Tibial nerve (tissue), 4 donors: ENCODE results near the gene EID3.

Experiments
- EP300 ChIP-seq, 2 donors: sonication (generic); formaldehyde crosslinking; IDR thresholded peaks; one replicate each; pipeline ENCODE4 v1.6.1; 2017; ENCODE audit warnings: antibody characterized with exemption in 2 of 2, mild to moderate bottlenecking in 1 of 2
- POLR2A ChIP-seq, 2 donors: fragments of 450-650 bp; IDR thresholded peaks; one replicate each; pipeline ENCODE4 v1.6.1; 2017; ENCODE audit warnings: antibody characterized with exemption in 2 of 2, mild to moderate bottlenecking in 2 of 2, moderate library complexity in 2 of 2
- TF ChIP-seq, protein P1 (sequence below), 5 experiments: fragments of 200-600 bp in 3 of 5; fragments of 450-650 bp in 2 of 5; sonication (generic) in 3 of 5; IDR thresholded peaks; one replicate each; pipeline ENCODE4 v1.5.1; 2016 to 2019; ENCODE audit warnings: antibody characterized with exemption in 5 of 5, mild to moderate bottlenecking in 3 of 5, moderate library complexity in 2 of 5

- TF ChIP-seq, protein P1, sequence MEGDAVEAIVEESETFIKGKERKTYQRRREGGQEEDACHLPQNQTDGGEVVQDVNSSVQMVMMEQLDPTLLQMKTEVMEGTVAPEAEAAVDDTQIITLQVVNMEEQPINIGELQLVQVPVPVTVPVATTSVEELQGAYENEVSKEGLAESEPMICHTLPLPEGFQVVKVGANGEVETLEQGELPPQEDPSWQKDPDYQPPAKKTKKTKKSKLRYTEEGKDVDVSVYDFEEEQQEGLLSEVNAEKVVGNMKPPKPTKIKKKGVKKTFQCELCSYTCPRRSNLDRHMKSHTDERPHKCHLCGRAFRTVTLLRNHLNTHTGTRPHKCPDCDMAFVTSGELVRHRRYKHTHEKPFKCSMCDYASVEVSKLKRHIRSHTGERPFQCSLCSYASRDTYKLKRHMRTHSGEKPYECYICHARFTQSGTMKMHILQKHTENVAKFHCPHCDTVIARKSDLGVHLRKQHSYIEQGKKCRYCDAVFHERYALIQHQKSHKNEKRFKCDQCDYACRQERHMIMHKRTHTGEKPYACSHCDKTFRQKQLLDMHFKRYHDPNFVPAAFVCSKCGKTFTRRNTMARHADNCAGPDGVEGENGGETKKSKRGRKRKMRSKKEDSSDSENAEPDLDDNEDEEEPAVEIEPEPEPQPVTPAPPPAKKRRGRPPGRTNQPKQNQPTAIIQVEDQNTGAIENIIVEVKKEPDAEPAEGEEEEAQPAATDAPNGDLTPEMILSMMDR (IDR thresholded peaks at IDR 0.05), result no peak
- TF ChIP-seq EP300 (IDR thresholded peaks at IDR 0.05) (no peak), POLR2A (IDR thresholded peaks at IDR 0.05) (no peak)
These were observed 8.4 kb upstream of the EID3 start for GRCh38 chr12:104294927-104295668.
